Measurements from ENCODE around the gene EDEM2.

EDEM2 gene

DNA sequence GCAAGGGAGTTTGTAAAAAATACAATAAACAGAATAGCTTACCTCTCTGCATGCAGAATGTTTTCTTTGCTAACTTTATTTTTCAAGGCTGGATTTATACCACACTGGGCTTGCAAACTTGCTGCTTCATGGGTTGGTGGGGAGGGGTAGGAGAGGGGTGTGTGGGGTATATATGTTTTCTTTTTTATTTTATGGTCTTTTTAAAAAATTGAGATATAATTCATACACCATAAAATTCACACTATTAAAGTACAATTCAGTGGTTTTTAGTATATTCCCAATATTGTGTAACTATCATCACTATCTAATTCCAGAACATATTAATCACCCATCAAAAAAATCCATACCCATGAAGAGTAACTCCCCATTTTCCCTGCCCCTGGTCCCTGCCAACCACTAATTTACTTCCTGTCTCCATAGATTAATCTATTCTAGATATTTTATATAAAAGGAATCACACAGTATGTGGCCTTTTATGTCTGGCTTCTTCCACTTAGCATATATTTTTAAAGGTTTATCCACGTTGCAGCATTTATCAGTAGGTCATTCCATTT, 40.2 kb downstream of the EDEM2 start:
- TF ChIP-seq, protein P1, sequence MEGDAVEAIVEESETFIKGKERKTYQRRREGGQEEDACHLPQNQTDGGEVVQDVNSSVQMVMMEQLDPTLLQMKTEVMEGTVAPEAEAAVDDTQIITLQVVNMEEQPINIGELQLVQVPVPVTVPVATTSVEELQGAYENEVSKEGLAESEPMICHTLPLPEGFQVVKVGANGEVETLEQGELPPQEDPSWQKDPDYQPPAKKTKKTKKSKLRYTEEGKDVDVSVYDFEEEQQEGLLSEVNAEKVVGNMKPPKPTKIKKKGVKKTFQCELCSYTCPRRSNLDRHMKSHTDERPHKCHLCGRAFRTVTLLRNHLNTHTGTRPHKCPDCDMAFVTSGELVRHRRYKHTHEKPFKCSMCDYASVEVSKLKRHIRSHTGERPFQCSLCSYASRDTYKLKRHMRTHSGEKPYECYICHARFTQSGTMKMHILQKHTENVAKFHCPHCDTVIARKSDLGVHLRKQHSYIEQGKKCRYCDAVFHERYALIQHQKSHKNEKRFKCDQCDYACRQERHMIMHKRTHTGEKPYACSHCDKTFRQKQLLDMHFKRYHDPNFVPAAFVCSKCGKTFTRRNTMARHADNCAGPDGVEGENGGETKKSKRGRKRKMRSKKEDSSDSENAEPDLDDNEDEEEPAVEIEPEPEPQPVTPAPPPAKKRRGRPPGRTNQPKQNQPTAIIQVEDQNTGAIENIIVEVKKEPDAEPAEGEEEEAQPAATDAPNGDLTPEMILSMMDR (IDR thresholded peaks at IDR 0.05) = no peak

DNA sequence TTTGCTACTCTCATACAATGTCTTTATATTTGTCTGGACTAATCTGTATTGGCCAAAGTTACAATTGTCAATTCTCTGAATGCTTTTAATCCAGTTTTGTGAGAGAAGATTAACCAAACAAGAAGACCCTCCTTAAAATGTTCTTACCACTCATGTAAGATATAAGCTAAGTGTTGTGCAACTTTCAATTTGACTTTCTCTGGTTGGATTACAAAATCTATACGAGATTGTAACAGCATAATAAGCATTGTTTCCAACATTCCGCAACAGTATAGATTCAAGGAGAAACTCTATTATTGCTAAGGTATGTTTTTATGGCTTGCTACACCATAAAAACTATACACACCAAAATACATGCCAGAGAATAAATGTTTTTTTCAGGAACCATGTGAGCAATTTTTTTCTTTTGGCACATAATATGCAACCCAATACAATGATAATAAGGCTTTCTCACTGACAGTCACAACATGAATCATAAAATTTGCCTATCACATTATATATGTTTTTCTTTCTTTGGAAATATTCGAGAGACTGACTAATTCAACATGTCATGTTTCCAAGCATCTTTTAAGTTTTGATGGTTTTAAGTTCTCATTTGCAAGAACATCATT, 42.3 kb downstream of the EDEM2 start:
- TF ChIP-seq, protein P1 (IDR thresholded peaks at IDR 0.05) = no peak

DNA sequence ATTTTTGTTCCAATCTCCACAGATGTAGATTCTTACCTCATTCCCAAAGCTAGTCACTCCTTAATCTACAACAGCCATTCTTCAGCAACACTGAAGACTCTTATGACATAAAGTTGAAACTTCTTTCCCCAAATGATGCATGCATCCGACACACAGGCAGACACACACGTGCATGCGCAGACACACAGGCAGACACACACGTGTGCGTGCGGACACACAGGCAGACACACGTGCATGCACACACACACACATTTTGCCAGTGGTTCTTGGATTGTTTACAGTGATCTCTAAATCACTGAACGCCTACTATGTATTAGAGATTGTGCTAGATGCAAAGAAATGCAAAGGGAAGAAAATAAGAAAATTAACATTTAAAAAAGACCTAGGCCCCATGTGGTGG, 45.5 kb downstream of the EDEM2 start:
- TF ChIP-seq, protein P1 (IDR thresholded peaks at IDR 0.05) = no peak

DNA sequence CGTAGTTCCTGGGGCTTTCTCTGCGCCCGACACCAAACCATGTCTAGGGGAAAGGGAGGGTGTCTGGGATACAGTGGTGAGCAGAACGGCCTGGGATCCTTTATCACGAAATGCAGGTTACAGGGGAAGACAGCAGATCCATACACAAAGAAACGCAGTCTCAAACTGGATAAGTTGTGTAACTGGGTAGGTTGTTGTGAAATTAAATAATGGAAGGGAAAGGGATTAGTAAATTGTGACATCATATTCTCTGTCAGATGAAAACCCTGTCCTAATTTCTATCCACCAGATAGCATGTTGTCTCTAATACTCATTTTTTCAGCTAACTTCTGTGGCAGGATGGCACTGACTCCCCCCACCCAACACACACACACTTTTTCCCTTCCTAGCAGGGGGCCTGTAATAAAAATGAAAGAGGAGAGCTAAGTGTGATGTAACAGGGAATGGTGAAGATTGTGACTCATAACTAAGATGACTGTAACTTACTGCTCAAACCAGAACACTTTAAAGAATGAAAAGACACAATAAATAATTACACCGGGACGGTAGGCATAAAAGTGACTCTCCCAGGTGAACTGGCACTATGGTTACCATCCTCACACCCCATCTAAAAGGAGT, 53.8 kb downstream of the EDEM2 start:
- TF ChIP-seq, protein P1 (IDR thresholded peaks at IDR 0.05) = no peak

DNA sequence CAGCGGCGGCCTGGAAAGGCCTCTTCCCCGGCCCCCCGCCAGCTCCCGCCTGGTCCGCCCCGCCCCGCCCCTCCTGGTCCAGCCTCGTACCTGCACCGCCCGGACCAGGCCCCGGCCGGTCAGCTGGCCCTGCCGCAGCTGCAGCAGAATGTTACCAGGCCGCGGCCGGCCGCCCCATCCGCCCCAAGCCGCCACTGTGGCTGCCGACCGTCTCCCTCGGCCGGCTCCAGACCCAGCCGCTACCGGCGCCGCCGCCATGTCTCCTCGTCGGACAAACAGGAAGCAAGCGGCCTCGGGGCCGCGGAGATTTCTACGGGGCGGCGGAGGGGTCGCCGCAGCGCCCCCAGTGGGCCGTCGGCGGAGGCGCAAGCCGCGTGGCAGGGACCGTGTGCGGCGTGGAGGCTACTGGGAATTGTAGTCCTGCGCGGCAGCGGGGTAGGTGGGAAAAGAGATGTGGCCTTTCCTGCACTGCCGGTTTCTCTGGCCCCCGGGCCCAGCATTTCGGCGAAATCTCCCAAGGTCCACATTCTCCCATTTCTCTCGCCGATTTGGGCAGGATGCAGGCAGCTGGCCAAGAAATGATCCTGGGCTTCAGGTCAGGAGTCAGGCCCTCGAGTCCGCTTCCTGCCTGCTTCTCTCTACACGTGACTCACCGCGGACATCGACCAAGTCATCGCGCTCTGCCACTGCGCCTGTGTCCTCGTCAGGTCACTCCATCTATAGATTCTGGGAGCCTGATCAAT, 54.4 kb downstream of the EDEM2 start, which contains the start of gene TRPC4AP:
Gene TRPC4AP, minus strand, starts transcription at position 284 of the 743 bp plus-strand sequence. Its CDS starts 26 bp downstream, at position 258.
- TF ChIP-seq, protein P1 (IDR thresholded peaks at IDR 0.05) = peak; percentile 99

DNA sequence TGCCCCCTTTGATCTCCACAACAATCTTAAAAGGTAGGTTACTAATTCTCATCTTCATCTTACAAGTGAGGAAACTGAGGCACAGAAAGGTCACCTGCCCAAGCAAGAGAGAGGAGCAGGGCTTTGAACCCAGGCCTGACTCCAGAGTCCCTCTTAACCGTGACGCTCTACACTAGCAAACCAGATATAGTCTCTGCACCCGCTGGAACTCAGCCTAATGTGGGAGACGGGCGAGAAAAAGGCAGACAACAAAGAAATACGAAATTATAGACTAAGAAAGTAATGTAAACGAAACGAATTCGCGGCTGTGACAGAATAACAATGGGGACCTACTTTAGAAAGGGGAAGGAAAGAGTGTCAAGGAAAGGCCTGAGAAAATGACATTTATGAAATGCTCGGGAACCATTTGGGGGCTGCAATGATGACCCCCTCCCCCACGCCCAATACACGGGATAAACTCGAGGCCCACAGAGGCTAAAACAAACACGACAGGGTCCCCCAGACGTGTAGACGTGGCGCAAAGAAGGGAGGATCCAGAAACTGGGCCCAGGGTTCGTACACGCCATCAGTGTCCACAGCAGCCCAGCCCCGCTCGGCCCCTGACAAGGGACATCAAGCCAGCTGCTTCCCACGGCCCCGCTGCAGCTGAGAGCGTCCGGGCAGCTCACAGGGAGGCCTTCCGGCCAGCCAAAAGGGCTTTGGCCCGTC, 55.2 kb downstream of the EDEM2 start:
- TF ChIP-seq, protein P1 (IDR thresholded peaks at IDR 0.05) = no peak

All from LNCAP (cell line).